ENCODE data around the gene AFMID.

The AFMID gene

GRCh38 chr17:78225088-78225865, 38.1 kb downstream of the AFMID start:
- no peak for TF ChIP-seq CTCF (IDR thresholded peaks at IDR 0.05; ENCODE audit: low read depth, low read length, missing control alignments)
- no peak overlapping the region for H3K4me3 ChIP-seq (ENCODE audit: low read depth, low read length)
- DNase-seq (ENCODE audit: low read depth) = no peak

DNA sequence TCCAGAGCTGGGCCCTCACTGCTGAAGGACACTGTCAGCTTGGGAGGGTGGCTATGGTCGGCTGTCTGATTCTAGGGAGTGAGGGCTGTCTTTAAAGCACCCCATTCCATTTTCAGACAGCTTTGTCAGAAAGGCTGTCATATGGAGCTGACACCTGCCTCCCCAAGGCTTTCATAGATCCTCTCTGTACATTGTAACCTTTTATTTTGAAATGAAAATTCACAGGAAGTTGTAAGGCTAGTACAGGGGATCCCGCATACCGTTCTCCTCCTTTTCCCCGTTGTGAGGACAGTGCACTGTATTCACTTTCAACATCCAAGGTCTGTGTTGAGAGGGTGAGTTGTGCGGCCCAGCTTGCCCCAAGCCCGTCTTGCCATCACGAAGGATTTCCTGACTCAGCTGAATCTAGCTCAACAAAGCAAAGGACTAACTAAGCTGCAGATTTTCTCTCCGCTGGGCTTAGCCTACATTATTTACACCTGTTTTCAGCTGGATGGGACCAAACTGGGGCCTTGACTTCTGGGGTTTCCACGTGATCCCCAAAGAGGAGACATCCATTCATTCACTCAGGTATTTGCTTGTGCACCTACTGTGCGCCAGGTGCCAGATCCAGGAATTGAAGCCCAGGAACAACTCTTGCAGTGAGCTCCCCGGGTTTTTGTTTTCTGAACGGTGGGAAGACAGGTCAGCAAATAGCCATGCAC, 39.0 kb downstream of the AFMID start:
- no peak overlapping the region for H3K4me3 ChIP-seq (ENCODE audit: low read depth, low read length)
- no peak for TF ChIP-seq CTCF (IDR thresholded peaks at IDR 0.05; ENCODE audit: low read depth, low read length, missing control alignments)
- DNase-seq (ENCODE audit: low read depth) = no peak

DNA sequence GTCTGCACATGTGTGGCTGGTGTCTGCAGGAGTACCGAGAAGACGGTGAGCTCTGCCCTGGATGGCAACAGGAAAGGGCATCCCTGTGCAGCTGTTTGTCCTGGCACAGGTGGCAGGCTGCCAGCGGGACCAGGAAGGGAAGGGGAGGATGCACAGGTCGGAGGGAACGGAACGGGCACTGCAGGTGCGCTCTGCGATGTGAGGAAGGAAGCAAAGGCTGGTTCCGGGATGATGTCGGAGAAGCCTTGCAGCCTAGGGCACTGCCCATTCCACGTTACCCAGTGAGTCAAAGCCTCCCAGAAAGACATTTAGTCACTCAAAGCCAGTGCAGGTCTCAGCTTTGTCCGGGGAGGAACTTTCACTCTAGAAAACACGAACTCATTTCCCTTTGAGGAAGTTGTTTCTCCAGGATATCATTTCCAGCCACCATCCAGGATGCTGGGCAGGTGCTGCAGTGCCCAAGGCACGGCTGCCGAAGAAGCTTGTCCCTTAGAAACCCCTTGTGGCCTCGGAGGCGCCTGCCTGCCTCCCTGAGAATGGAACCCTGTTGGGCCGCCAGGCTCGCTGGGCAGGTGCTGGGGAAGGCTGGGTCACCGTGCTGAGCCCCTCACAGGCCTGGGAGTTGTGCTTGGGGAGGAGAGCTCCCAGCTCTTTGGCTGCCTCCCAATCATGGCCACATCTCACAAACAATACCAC, 39.7 kb downstream of the AFMID start:
- TF ChIP-seq CTCF (IDR thresholded peaks at IDR 0.05; ENCODE audit: low read depth, low read length, missing control alignments) = no peak

GRCh38 chr17:78227455-78227916, 40.3 kb downstream of the AFMID start:
- DNase-seq (ENCODE audit: low read depth) = no peak
- no peak overlapping the region for H3K4me3 ChIP-seq (ENCODE audit: low read depth, low read length)
- no peak for TF ChIP-seq CTCF (IDR thresholded peaks at IDR 0.05; ENCODE audit: low read depth, low read length, missing control alignments)

More for the DNA sequence above, 39.7 kb downstream of the AFMID start:
- no peak overlapping the region for H3K4me3 ChIP-seq (ENCODE audit: low read depth, low read length)
- no peak for DNase-seq (ENCODE audit: low read depth)

GRCh38 chr17:78228176-78228575, 41.0 kb downstream of the AFMID start:
- no peak overlapping the region for H3K4me3 ChIP-seq (ENCODE audit: low read depth, low read length)
- DNase-seq (ENCODE audit: low read depth) = no peak
- no peak for TF ChIP-seq CTCF (IDR thresholded peaks at IDR 0.05; ENCODE audit: low read depth, low read length, missing control alignments)

DNA sequence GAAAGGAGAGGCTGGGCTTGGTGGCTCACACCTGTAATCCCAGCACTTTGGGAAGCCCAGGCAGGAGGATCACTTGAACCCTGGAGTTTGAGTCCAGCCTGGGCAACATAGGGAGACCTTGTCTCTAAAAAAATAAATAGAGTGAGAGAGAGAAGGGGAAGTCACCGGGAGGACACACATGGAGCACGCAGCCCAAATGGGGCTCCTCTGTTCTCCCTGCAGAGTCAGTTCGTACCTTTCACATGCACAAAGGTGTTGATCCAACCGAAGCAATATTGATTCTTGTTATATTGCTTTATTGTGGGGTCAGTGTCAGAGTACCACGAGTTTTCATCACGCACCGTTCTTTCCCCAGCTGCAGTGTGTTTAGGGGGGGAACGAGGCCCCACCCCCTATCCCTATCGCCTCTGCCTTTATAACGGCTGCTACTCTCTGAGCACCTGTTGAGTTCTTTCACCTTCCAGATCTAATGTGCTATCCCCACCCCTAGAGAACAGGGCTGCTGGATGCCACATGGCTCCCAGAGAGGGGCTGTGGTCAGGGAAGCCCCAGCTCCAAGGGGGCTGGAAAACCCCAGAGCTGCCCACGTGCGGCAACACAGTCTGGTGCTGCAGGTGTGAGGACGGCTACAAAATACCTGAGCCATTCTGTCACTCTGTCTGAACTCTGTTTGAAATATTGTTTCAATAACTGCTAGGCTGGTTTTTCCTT, 43.2 kb downstream of the AFMID start:
- TF ChIP-seq CTCF (IDR thresholded peaks at IDR 0.05; ENCODE audit: low read depth, low read length, missing control alignments) = no peak
- no peak overlapping the region for H3K4me3 ChIP-seq (ENCODE audit: low read depth, low read length)
- no peak for DNase-seq (ENCODE audit: low read depth)

Measured in GM12864 (cell line).